ENCODE results near the gene CEP350. TPM values are rescaled to one million over a fixed set of nuclear protein-coding genes. Genes with fewer than 3 reads are reported as not detected.

CEP350 gene
- total and polyA plus RNA-seq, 7 experiments from 2014 or later = 39.1 to 90.1 (median 64.0) TPM

DNA sequence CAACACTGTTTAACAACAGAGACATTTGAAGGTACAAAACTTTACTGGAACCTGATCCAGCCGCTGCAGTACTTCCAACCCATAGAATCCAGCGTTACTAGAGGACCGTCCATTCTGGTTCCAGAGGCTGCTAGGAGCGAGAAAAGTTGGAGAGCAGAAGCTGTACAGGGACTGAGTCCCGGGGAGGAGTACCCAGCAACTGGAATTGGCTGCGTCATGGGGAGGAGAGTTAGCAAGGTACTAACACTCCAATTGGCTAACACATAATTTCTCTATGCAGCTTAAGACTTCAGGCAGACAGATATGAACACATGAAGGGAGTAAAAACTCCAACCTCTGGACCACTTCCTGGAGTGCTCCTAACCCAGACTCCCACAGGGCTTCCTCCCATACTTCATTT lies 198.0 kb downstream of the CEP350 start:
- no peak for DNase-seq
- Histone ChIP-seq H3K36me3 (ENCODE audit: control insufficient read depth in 2 of 3, insufficient read depth in 3 of 3, low read length in 3 of 3) (peaks cover 0 to 3% (median 0%) of the 10 kb centered on the region in 3 experiments), H3K27me3 (ENCODE audit: control insufficient read depth in 2 of 2, insufficient read depth in 2 of 2, low read length in 2 of 2) (no peaks in the 10 kb centered on the region), H3K27ac (ENCODE audit: low read depth, low read length) (no peak overlapping the region), H3K4me3 (ENCODE audit: low read length) (no peak overlapping the region), H3K9me3 (ENCODE audit: control insufficient read depth in 2 of 3, low read length in 3 of 3) (no peaks in the 10 kb centered on the region), H3K4me1 (ENCODE audit: control insufficient read depth in 2 of 2, insufficient read depth in 2 of 2, low read length in 2 of 2) (peaks cover 7 to 20% of the 10 kb centered on the region in 2 donors)
- Mint-ChIP-seq H3K36me3 (no peaks in the 10 kb centered on the region), H3K27me3 (no peaks in the 10 kb centered on the region), H3K4me3 (peak overlapping the region in 3 of 10 donors; percentile 19 to 90 (median 43)), H3K4me1 (peaks cover 20 to 31% (median 27%) of the 10 kb centered on the region in 7 donors), H3K27ac (peak overlapping the region in 1 of 9 donors; percentile 13), H3K9me3 (peaks cover 0 to 2% (median 0%) of the 10 kb centered on the region in 11 donors)
- no peak for ATAC-seq
- POLR2A ChIA-PET = no interaction called here
- intact Hi-C loops (cut with micrococcal nuclease) = loop anchor here (5.0 to 10.0 kb wide), 10 partner anchors 75 to 1872 kb away; partner anchors contain the start of genes AXDND1 (in 2 of the 2), FAM20B (in 2 of the 2), XPR1 (in 2 of the 2) and SOAT1 (in 1 of the 2)
- CTCF ChIA-PET = interaction anchor here (0.5 kb wide), 1 partner anchor 24 kb away, joined by 3 read pairs; no protein-coding TSS in a partner anchor

DNA sequence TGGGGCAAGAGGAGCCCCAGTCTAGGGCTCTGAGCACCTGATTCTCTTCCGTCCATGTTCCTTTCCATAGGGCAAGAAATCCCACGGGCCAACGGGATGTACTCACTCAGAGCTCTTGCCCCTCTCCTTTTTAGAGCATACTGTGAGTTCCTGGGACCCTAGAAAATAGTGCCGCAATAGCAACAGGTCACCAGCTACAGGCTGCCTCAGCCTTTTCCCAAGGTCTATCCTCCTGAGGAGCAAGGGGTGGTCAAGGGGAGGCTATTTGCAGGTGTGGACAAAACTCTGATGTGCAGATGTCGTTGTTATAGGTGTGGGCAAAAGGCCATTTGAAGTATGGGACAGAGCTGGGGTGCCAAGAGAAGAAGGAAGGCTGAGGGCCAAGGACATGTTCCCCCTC lies 198.4 kb downstream of the CEP350 start:
- DNase-seq (no peak), ATAC-seq (no peak)
- ChIA-PET POLR2A (no interaction called here), CTCF (no interaction called here)
- H3K4me3 ChIP-seq (ENCODE audit: low read length) = no peak overlapping the region
- H3K9me3 ChIP-seq (ENCODE audit: control insufficient read depth in 2 of 3, low read length in 3 of 3) = no peaks in the 10 kb centered on the region
- no peaks in the 10 kb centered on the region for H3K27me3 ChIP-seq (ENCODE audit: control insufficient read depth in 2 of 2, insufficient read depth in 2 of 2, low read length in 2 of 2)
- peaks cover 0 to 3% (median 0%) of the 10 kb centered on the region in 3 experiments for H3K36me3 ChIP-seq (ENCODE audit: control insufficient read depth in 2 of 3, insufficient read depth in 3 of 3, low read length in 3 of 3)
- Mint-ChIP-seq H3K9me3 (peaks cover 0 to 2% (median 0%) of the 10 kb centered on the region in 11 donors), H3K27me3 (no peaks in the 10 kb centered on the region), H3K36me3 (peaks cover 0 to 2% (median 0%) of the 10 kb centered on the region in 5 donors), H3K4me1 (peaks cover 20 to 34% (median 30%) of the 10 kb centered on the region in 7 donors), H3K27ac (peak overlapping the region in 3 of 9 donors; percentile 13 to 89 (median 52)), H3K4me3 (peak overlapping the region in 8 of 10 donors; percentile 26 to 99 (median 84))
- intact Hi-C loops (cut with micrococcal nuclease) = loop anchor here (5.0 to 10.0 kb wide), 10 partner anchors 74 to 1872 kb away; partner anchors contain the start of genes AXDND1 (in 2 of the 2), FAM20B (in 2 of the 2), XPR1 (in 2 of the 2) and SOAT1 (in 1 of the 2)
- H3K4me1 ChIP-seq (ENCODE audit: control insufficient read depth in 2 of 2, insufficient read depth in 2 of 2, low read length in 2 of 2) = peaks cover 7 to 20% of the 10 kb centered on the region in 2 donors
- H3K27ac ChIP-seq (ENCODE audit: low read depth, low read length) = no peak overlapping the region

DNA sequence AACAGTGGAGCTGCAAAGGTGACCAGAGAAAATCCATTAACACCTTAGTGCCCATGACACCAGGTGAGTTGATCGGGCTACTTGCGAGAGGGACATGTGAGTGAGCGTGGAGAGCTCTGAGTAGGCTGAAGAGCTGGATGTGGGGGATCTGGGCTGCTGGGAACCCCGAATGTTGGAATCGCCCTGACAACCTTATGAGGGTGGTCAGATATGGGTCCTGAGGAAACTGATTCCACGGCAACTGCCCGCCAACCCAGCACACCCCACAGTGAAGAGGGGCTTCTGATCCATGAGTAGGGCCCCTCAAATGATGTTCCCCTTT lies 199.4 kb downstream of the CEP350 start:
- peak overlapping the region; percentile 52 to 86 (median 78) for H3K27ac Mint-ChIP-seq
- H3K27me3 Mint-ChIP-seq = no peaks in the 10 kb centered on the region
- peaks cover 22 to 40% (median 33%) of the 10 kb centered on the region in 7 donors for H3K4me1 Mint-ChIP-seq
- Histone ChIP-seq H3K4me3 (ENCODE audit: low read length) (peak overlapping the region; percentile 94), H3K4me1 (ENCODE audit: control insufficient read depth in 2 of 2, insufficient read depth in 2 of 2, low read length in 2 of 2) (peaks cover 7 to 20% of the 10 kb centered on the region in 2 donors), H3K27me3 (ENCODE audit: control insufficient read depth in 2 of 2, insufficient read depth in 2 of 2, low read length in 2 of 2) (no peaks in the 10 kb centered on the region), H3K36me3 (ENCODE audit: control insufficient read depth in 2 of 3, insufficient read depth in 3 of 3, low read length in 3 of 3) (peaks cover 0 to 3% (median 0%) of the 10 kb centered on the region in 3 experiments), H3K9me3 (ENCODE audit: control insufficient read depth in 2 of 3, low read length in 3 of 3) (no peaks in the 10 kb centered on the region), H3K27ac (ENCODE audit: low read depth, low read length) (peak overlapping the region; percentile 78)
- CTCF ChIA-PET = interaction anchor here (0.7 kb wide), 1 partner anchor 344 kb away, joined by 3 read pairs; no protein-coding TSS in a partner anchor
- DNase-seq (peak in 1 of 9 donors; percentile 24), ATAC-seq (no peak)
- intact Hi-C loops (cut with micrococcal nuclease) = loop anchor here (1.0 to 10.0 kb wide), 12 partner anchors 73 to 1871 kb away; partner anchors contain the start of genes AXDND1 (in 2 of the 2), FAM20B (in 2 of the 2), XPR1 (in 2 of the 2) and CEP350 (in 1 of the 2)
- H3K36me3 Mint-ChIP-seq = peaks cover 0 to 5% (median 0%) of the 10 kb centered on the region in 5 donors
- POLR2A ChIA-PET = interaction anchor here (1.0 to 2.6 kb wide), 5 partner anchors 9 to 445 kb away, joined by 3 to 13 read pairs (median 3); partner anchors contain the start of gene TOR1AIP1
- H3K9me3 Mint-ChIP-seq = peaks cover 0 to 2% (median 0%) of the 10 kb centered on the region in 11 donors
- peak overlapping the region; percentile 80 to 99 (median 90) for H3K4me3 Mint-ChIP-seq

DNA sequence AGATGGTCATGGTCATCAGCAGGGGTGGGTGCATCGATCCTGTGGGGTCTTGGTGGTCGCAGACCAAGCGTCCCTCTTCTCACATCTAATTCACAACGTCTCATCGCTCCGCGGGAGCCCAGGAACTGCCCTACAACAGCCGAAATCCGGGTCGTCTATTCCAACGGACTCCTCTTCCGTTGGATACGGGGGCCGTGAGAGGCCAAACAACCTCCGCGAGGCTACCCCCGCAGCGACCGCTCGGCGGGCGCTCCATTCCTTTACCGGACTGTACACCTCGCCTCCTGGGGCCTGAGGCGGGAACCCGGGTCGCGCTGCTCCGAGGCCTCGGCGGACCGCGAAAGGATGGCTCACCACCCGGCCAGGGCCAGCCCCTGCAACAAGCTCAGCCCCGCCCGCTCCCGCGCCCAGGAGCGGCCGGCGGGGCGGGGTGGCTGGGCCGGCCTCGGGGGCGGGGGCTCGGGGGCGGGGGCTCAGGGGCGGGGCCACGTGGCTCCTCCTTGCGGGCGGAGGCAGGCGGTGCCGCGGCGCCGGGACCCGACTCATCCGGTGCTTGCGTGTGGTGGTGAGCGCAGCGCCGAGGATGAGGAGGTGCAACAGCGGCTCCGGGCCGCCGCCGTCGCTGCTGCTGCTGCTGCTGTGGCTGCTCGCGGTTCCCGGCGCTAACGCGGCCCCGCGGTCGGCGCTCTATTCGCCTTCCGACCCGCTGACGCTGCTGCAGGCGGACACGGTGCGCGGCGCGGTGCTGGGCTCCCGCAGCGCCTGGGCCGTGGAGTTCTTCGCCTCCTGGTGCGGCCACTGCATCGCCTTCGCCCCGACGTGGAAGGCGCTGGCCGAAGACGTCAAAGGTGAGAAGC lies 199.9 kb downstream of the CEP350 start, which contains the start of gene QSOX1:
TSS of gene QSOX1 (plus strand) at position 545 of the 857 bp plus-strand sequence. CDS start at position 584, 39 bp downstream.
- Histone ChIP-seq H3K36me3 (ENCODE audit: control insufficient read depth in 2 of 3, insufficient read depth in 3 of 3, low read length in 3 of 3) (peaks cover 0 to 3% (median 0%) of the 10 kb centered on the region in 3 experiments), H3K27ac (ENCODE audit: low read depth, low read length) (peak within 1 kb of the TSS; percentile 78), H3K9me3 (ENCODE audit: control insufficient read depth in 2 of 3, low read length in 3 of 3) (no peaks in the 10 kb centered on the region), H3K4me1 (ENCODE audit: control insufficient read depth in 2 of 2, insufficient read depth in 2 of 2, low read length in 2 of 2) (peaks cover 7 to 20% of the 10 kb centered on the region in 2 donors), H3K27me3 (ENCODE audit: control insufficient read depth in 2 of 2, insufficient read depth in 2 of 2, low read length in 2 of 2) (no peaks in the 10 kb centered on the region), H3K4me3 (ENCODE audit: low read length) (peak within 1 kb of the TSS; percentile 94)
- CTCF ChIA-PET = interaction anchor here (0.7 kb wide), 1 partner anchor 345 kb away, joined by 3 read pairs; no protein-coding TSS in a partner anchor
- POLR2A ChIA-PET = interaction anchor here (0.8 to 2.6 kb wide), 9 partner anchors 9 to 446 kb away, joined by 3 to 13 read pairs (median 3); partner anchors contain the start of genes CEP350 and TOR1AIP1
- intact Hi-C loops (cut with micrococcal nuclease) = loop anchor here (1.0 to 10.0 kb wide), 14 partner anchors 73 to 1870 kb away; partner anchors contain the start of genes AXDND1 (in 2 of the 2), CEP350 (in 2 of the 2), FAM20B (in 2 of the 2) and XPR1 (in 2 of the 2)
- ATAC-seq (peak; percentile 97), DNase-seq (peak; percentile 81 to 89 (median 86))
- Mint-ChIP-seq H3K27ac (peak within 1 kb of the TSS; percentile 81 to 95 (median 86)), H3K4me3 (peak within 1 kb of the TSS; percentile 80 to 99 (median 91)), H3K27me3 (no peaks in the 10 kb centered on the region), H3K4me1 (peaks cover 24 to 45% (median 37%) of the 10 kb centered on the region in 7 donors), H3K9me3 (peaks cover 0 to 2% (median 0%) of the 10 kb centered on the region in 11 donors), H3K36me3 (peaks cover 0 to 5% (median 0%) of the 10 kb centered on the region in 5 donors)

GRCh38 chr1:180155182-180155682 lies 200.6 kb downstream of the CEP350 start:
- Histone ChIP-seq H3K4me3 (ENCODE audit: low read length) (peak overlapping the region; percentile 72), H3K36me3 (ENCODE audit: control insufficient read depth in 2 of 3, insufficient read depth in 3 of 3, low read length in 3 of 3) (peaks cover 0 to 3% (median 0%) of the 10 kb centered on the region in 3 experiments), H3K27me3 (ENCODE audit: control insufficient read depth in 2 of 2, insufficient read depth in 2 of 2, low read length in 2 of 2) (no peaks in the 10 kb centered on the region), H3K9me3 (ENCODE audit: control insufficient read depth in 2 of 3, low read length in 3 of 3) (no peaks in the 10 kb centered on the region), H3K4me1 (ENCODE audit: control insufficient read depth in 2 of 2, insufficient read depth in 2 of 2, low read length in 2 of 2) (peaks cover 7 to 20% of the 10 kb centered on the region in 2 donors), H3K27ac (ENCODE audit: low read depth, low read length) (peak overlapping the region; percentile 72)
- Mint-ChIP-seq H3K27me3 (no peaks in the 10 kb centered on the region), H3K36me3 (peaks cover 0 to 5% (median 0%) of the 10 kb centered on the region in 5 donors), H3K4me1 (peaks cover 29 to 50% (median 40%) of the 10 kb centered on the region in 7 donors), H3K9me3 (peaks cover 0 to 2% (median 0%) of the 10 kb centered on the region in 11 donors), H3K4me3 (peak overlapping the region; percentile 77 to 99 (median 90)), H3K27ac (peak overlapping the region; percentile 81 to 95 (median 86))
- CTCF ChIA-PET = no interaction called here
- DNase-seq (peak in 3 of 9 donors; percentile 12 to 58 (median 16)), ATAC-seq (no peak)
- POLR2A ChIA-PET = interaction anchor here (0.8 to 2.6 kb wide), 7 partner anchors 10 to 348 kb away, joined by 3 to 13 read pairs (median 3); partner anchors contain the start of genes CEP350 and TOR1AIP1
- intact Hi-C loops (cut with micrococcal nuclease) = loop anchor here (1.0 to 10.0 kb wide), 7 partner anchors 201 to 1870 kb away; partner anchors contain the start of genes AXDND1 (in 2 of the 2), CEP350 (in 1 of the 2), FAM20B (in 1 of the 2) and RALGPS2 (in 1 of the 2)

All from naive thymus-derived CD4-positive, alpha-beta T cell (primary cell).